ENCODE measurements around the gene CTDSPL. TPM values are rescaled to one million over a fixed set of nuclear protein-coding genes. Genes with fewer than 3 reads are reported as not detected.

Gene CTDSPL
- total RNA-seq, 1 donor from 2014 or later = 4.5 TPM

DNA sequence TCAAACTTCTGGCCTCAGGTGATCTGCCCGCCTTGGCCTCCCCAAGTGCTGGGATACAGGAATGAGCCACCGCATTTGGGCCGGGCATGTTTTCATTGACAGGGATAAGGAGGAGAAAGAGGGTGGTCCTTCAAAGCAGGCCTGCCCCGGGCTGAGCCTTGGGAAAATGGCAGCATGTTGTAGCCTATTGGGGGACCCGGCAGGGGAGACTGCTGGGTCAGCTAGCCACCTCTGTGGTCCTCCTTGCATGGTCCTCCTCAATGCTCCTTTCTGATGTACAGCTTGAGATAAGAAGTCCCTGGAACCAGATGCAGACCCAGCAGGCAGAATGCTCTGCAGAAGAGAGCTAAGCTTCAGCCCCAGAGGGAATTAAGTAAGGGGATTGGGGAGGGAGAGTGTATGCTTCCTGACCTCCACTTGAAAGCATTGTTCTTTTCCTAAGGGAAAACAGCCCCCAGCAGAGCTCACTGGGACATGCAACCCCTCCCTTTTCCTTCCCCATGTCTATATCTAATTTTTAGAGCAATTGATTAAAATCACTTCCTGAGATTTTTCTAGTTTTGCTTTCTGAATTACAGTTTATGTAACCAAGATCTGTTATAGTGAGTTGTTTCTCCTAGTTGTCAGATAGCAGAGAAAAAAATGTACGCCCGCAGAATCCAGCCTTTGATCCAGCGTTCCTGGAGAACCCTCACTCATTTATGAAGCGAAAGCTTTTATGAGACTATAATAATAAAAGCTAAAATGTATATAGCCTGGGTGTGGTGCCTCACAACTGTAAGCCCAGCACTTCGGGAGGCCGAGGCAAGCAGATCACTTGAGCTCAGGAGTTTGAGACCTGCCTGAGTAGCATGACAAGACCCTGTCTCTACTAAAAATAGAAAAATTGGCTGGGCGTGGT, 80.2 kb downstream of the CTDSPL start:
- intact Hi-C loops (cut with micrococcal nuclease) = no loop called here

DNA sequence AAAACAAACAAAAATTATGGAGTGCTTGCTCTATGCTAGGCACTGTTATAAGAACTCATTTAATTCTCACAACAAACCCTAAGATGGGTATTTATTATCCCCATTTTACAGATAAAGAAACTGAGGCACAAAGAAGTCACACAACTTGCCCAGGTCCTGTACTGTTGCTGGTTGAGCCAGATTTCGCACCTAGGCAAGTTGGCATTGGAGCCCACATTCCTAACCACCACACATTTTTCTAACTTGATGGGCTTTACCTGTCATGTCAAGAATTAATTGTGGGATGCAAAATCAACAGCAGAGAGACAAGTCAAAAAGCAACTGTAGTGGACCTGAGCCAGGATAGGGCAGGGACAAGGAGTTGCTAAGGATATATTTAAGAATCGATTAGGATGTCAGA, 81.0 kb downstream of the CTDSPL start:
- intact Hi-C loops (cut with micrococcal nuclease) = no loop called here

DNA sequence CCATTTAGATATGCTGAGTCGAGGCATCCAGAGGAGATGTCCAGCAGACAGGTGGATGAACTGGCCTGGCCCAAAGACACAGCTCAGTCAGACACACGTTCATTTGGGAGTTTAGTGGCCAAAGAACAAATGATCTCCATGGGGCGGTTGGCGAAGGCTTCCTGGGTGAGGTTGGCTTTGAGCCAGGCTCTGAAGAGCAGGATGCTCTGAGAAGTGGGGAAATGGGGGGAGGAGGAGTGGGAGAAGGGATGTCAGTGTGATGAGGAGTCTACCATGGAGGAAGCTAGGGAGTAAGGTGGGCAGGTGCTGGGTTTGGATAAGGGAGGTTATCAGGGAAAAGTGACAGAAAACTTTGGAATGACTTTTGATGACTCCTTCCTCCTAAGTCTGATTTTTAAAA, 81.4 kb downstream of the CTDSPL start:
- intact Hi-C loops (cut with micrococcal nuclease) = no loop called here

DNA sequence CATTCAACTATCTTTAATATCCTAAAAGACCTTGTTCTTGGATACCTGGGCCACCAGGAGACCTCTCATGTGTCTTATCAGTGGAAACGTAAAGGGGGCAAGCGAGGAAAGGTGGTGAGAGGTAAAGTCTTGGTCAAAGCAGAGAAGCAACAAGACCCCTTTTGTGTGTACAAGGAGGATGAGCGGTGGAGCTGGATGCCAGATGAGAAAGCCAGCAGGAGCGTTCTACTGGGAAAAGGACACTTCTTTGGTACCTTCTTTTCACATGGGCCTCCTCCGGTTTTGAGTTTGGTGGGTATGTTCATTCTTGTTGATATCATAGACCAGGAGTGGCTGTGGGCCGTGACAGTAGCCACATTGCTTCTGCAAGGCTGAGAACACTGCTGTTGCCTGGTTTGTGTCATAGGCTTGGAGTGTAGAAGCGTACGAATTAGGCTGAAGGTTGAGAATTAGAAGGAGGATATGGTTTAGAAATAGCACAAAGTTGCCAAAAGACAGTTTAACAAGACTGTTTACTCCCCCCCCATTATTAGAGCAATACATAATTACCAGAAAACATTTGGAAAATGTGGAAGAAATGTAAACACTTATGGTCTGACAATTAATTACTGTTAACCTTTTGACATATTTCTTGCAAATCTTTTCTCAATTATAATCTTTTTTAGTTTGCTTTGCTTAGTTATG, 82.1 kb downstream of the CTDSPL start:
- intact Hi-C loops (cut with micrococcal nuclease) = no loop called here

DNA sequence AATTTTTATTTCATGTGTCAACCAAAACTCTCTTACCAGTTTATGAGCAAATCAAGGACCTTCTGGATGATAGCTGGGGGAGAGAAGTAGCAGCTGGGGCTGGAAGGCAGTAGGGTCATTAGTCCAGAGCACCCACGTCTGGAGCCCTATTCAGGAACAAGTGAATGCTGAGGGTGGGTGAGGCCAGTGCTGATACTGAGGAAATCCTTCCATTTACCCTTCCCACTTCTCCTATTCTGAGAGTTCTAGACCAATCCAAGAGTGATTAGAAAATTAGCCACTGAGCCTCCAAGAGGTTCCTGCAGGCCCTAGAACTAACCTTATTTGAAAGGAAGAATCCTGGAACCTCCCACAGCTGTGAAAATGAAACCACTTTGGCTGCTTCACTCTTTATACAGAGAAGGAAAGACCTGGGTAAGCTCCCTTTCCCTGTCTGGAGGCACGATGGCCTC, 82.7 kb downstream of the CTDSPL start:
- intact Hi-C loops (cut with micrococcal nuclease) = no loop called here

DNA sequence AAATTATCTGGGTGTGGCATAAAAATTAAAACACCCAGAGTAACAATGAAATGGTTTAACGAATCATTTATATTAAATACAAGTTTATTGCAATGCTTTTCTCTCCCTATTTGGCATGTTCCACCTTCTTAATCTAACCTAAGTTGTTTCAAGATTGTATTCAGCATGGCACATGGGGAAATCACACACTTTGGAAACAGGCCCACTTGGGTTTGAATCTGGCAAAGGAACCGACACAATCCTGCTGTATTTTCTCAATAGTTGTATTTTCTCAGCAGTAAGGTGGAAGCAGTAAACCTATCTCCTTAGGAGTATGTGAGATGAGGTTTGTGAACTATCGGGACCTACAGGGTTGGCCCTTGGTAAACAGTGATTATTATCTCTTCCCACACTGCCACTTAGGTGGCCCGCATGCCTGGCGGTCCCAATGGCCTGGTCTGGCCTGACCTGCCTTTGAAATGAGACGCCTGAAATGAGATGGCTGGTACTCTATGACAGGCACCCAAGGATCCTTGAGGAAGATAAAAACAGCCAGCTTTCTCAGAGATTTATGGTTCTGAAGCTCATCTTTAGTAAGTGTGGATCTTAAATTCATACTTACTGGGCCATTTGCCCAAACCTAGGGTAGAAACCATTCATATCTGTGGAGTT, 83.6 kb downstream of the CTDSPL start:
- intact Hi-C loops (cut with micrococcal nuclease) = no loop called here

DNA sequence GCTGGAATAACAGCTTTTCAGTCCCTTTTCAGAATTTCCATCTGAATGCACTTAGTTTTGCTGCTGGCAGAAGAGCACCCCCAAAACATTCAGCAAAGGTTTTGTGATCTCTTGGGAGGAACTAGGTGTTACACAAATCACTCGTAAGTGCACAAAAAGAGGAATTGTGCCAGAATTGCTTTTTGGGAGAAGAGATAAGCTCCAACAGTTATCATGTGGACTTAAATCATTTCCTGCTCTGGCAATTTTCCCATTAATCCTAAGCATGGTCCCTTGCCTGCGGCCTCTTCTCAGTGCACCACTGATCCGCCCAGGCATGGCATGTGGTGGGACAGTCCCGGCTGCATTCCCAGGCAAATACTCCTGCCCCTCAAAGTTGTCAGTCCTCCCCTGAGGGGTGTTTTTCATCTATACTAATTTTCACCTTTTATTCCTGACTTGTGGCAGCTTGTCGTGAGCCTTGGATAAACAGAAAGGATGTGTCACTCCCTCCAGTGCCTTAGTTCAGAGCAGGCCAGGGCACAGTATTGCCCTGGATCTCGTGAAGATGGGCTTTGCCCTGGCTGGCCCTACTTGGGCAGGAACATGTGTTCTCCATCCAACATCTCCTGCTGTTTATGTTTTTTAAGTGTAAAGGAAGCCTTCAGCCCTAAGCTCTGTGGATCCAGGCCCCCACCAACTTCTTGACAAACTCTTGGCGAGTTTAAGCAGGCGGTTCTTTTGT, 84.3 kb downstream of the CTDSPL start:
- intact Hi-C loops (cut with micrococcal nuclease) = no loop called here

DNA sequence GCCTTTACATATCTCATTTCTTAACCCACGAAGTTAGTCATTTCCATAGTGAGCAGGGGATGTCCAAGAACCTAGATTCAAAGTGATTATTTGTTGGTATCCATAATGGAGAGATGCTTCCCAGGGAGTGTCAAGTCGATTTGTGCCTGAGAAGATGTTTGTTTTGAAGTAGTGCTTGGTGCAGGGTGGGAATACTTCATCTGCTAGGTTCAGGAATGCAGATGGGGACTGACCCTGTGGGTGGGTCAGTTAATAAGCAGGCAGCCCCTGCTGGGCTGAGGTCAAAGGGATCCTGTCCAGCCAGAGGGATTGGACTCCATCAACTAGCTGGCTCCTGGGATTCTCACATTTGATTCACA, 84.8 kb downstream of the CTDSPL start:
- intact Hi-C loops (cut with micrococcal nuclease) = no loop called here

DNA sequence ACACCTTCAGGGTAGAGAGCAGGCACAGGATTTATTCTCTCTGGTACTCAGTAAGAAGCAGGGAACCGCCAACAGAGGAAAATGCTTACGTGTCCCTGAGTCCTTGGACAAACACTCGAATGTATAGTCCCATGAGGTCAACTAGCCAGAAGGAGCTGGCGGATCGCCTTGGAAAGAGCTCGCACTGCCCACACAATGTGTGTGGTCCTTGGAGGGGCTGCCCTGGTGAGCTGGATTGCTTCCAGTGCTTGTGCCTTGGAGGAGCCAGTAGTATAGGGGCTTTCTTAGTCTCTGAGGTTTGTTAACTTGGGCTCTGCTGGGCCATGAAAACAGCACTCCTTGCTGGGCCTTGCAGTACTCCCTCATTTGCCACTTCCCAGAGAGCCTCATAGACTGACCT, 88.2 kb downstream of the CTDSPL start:
- intact Hi-C loops (cut with micrococcal nuclease) = no loop called here

DNA sequence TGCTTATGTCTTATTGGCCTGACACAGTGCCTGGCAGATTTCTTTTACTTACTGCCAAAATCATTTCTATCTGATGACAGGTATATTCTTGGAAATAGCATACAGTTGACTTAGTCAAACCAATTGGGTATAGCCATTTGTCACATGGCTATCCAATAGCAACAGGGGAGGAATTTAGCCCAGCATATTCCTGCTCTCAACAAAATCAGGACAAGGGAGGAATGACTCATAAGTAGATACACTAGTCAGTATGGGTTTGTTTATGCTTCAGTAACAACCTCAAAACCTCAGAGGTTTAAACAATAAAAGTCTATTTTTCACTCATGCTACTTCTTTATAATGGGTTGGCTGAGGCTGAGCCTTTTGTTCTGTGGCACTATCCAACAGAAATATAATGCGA, 90.9 kb downstream of the CTDSPL start:
- intact Hi-C loops (cut with micrococcal nuclease) = loop anchor here (2.0 kb wide), 1 partner anchor 46 kb away; no protein-coding TSS in a partner anchor

DNA sequence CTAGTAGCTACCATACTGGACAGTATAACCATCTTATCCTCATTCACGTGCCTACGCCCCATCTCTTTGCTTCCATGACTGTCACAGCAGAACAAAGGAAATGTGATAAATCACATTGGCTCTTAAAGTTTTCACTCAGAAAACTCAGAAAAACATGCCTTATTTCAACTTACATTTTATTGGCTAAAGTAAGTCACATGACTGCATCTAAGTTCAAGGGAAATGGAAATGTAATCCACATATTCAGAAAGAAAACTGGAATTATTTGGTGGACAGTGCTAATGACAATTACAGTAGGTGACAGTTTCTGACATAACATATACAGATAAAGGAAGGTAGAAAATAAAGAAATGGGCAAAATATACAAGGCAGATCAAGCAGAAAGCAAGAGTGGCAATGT, 91.5 kb downstream of the CTDSPL start:
- intact Hi-C loops (cut with micrococcal nuclease) = loop anchor here (2.0 kb wide), 1 partner anchor 46 kb away; no protein-coding TSS in a partner anchor

DNA sequence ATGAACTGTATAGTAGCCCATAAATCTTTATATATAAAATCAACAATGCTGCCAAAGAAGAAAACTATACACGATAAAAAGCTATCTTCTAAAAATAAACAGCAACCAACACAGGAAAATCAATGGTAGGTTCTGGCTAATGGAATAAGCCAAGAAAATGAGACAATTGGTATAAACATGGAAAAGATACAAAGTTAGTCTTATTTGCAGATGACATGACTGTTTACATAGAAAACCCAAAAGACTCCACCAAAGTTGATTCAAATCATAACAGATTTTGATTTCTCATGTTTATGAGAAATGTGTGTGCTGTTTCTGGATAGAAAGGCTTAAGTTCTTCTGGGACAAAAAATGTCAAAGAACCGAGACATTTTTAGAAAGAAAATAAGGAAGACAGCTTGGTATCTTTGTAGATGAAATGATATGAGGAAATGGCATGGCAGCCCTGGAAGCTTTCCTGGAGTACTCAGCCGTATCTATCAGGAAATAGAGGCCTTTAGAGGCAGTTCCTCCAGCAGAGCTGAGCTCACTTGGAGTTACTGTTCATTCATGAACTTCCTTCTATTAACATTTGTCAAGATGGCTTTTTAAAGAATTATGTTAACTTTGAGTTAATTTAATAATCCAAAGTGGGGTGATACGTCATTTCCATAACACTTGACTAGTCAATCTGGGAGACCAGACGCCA, 92.2 kb downstream of the CTDSPL start:
- intact Hi-C loops (cut with micrococcal nuclease) = loop anchor here (2.0 kb wide), 1 partner anchor 47 kb away; no protein-coding TSS in a partner anchor

DNA sequence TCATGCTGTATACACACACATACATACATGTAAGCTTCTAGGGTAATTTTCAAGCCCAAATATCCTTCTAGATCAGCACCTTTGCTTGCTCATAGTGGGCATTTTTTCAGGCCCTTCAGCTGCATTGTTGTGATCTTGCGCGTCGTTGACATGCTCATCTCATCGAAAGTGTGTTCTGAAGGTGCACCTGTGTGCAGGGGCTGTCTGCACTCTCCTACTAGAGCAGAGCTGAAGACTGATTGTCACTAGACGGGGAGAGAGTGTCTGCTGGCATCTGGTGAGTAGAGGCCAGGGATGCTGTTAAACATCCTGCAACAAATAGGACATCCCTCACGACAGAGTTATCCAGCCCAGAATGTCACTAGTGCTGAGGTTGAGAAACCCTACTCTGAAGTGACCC, 93.2 kb downstream of the CTDSPL start:
- intact Hi-C loops (cut with micrococcal nuclease) = no loop called here

DNA sequence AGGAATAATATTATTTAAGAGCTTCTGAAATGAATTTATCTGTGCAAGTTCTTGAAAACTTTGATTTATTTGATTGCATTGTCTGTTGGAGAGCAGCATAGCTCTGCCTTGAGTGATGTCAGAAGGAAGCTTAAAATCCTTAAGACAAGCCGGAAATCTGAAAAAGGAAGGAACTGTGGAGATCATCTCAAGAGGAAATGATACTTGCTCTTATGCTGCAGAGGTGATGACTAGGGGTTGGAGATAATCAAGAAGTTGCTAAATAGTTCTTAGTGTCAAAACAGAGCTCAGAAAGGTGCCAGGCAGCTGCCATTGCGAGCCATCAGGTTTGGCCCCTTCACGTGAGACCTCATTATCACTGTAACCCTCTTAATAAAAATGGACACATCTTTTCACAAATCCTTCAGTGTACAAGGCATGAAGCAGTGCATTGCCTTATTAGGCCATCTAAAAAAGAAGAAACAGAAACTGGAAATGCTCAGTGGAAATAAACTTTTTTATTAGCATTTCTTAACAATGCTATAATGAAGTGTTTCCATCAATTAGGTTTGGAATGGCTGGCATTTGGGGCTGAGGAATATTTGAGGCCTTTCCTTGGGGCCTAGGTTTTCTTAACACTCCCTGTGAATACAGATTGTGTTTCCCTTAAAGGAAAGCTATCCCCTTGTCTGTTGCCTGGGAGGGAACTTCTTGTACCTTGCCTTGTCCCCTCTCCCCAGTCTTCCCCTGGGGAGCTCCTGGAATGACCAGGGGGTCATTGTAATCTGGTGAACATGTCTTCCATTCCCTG, 94.4 kb downstream of the CTDSPL start:
- intact Hi-C loops (cut with micrococcal nuclease) = no loop called here

DNA sequence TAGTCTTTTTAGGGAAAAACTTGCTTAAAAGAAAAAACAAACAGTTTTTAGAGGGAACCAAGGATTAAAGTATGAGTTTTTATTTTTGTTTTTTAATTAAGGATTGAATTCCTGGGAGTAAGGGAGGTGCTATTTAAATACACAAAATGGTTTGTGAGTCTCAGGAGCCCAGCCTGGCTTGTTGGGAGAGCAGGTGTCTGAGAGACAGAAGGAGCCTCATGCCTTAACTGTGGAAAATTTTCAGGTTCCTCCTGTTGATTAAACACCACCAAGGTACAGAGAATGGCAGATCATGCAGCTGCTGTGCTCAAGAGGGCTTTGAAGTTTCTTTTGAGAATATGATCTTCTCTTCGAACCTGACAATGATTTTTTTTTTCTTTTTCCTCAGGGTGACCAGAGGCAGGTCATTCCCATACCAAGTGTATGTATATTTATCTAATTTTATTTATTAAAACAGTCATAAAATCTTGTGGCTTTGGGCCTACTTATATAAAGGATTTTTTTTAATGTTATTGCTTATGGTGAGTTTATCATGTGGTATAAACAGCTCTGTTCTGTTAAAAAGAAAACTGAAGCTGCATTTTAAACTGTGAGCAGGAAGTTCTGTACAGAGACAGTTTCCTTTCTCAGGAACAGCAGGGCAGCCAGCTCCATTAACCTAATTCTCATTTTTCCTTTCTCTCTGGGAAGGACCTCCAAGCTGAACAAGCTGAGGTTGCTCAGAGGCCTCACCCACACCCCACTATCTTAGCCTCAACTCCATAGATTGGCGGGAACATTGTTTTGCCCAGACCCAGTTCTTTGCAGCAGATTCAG, 95.3 kb downstream of the CTDSPL start:
- intact Hi-C loops (cut with micrococcal nuclease) = no loop called here

DNA sequence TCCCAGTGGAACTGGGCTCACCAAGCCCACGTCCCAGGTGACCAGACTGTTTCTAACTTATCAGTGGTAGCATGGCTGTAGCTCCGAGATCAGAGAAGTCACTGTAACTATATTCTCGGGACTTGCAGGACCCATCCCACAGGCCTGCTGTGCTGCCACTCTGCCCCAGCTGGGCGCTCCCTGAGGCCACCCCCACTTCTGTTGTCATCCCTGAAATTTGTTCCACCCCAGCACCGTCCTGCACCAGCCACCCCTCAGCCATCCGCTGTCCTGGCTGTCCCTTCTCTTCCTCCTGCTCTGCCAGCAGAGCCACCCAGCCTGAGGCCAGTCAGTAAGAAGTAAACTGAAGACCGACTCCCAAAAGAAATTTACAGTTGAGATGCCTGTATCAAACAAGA, 95.9 kb downstream of the CTDSPL start:
- intact Hi-C loops (cut with micrococcal nuclease) = no loop called here

DNA sequence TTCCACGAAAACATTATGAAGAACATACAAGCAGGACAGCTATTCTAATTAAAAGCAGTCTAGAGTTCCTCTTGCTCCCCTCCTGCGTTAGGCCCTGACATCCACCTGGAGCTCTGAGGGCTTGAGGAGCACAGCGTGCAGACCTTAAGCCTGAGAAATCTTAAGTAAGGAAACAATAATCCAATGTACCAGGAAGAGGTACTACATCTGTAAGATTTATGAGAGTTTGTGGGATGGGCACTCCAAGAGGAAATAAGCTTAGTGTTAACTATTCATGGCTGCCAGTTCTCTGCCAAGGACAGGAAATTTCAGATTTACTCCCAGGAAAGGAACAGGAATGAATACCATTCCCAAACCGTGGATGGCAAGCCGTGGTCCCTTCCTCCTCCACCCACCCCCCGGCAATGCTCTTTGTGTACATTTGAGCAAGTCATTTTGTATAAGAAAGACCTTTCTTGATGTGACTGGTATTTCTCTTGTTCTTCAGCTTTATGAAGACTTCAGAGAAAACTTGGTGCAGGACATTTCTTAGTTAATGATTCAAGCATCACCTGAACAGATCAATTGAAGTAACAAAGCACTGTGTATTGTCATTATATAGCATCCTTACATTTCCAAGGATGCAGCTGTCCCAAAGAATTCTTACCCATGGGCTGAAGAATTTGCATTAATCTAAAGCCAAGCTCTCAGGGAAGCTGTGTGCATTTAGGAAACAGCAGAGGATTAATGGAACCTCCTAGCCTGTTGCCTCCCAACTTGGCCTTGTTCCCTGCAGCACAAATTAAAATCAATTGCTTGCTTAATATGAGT, 100.1 kb downstream of the CTDSPL start:
- intact Hi-C loops (cut with micrococcal nuclease) = no loop called here

DNA sequence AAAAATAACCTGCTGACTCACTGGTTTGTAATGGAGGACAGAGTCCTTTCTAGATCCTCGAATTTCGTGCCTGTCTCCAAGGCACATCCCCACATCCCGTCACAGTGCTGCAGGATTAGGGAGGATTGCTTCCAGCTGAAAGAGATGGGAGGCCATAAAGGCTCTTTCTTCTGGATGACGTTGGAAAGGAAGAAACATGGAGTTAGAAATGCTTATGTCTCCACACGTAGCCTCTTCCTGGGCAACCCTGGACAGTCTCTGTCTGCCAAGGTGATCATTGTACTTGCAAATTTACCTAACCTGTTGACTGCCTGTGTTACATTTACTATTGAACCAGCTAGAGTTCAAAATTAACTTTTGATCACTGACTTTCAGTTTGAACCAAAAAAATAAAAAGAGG, 101.3 kb downstream of the CTDSPL start:
- intact Hi-C loops (cut with micrococcal nuclease) = no loop called here
